Measurements from ENCODE around the gene ADAMTS19. TPM values are rescaled to one million over a fixed set of nuclear protein-coding genes. Genes with fewer than 3 reads are reported as not detected.
A peak's percentile ranks its signal among the peaks of the same experiment; 100 is the strongest.

ADAMTS19 gene
- total RNA-seq, 2 donors from 2014 or later: 26.2 to 34.6 TPM

DNA sequence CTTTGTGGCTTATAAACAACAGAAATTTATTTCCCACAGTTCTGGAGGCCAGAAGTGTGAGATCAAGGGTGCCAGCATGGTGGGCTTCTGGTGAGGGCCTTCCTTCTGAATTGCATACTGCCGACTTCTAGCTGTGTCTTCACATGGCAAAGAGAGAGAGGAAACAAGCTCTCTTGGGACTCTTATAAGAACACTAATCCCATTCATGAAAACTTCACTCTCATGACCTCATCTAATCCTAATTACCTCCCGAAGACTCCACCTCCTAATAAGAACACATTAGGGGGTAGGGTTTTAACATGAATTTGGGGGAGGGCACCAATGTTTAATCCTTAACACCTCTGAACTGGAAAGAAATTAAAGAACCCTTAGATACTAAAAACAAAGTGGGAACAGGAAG is 211.9 kb downstream of the ADAMTS19 start:
- peak overlapping the region; percentile 89 for H3K27ac Mint-ChIP-seq
- H3K36me3 Mint-ChIP-seq (ENCODE audit: low read depth): peaks cover 37% of the 10 kb centered on the region
- H3K36me3 ChIP-seq (ENCODE audit: control insufficient read depth, insufficient read depth, low read length): peaks cover 7% of the 10 kb centered on the region
- H3K27me3 ChIP-seq (ENCODE audit: control insufficient read depth, insufficient read depth, low read length, poor library complexity, severe bottlenecking): no peaks in the 10 kb centered on the region
- peaks cover 18% of the 10 kb centered on the region for H3K9me3 ChIP-seq (ENCODE audit: control insufficient read depth, low read length)
- H3K4me3 ChIP-seq (ENCODE audit: low read length): no peak overlapping the region
- peaks cover 33% of the 10 kb centered on the region for H3K4me1 Mint-ChIP-seq
- TF ChIP-seq CTCF (conservative IDR thresholded peaks at IDR 0.05): no peak
- peaks cover 24% of the 10 kb centered on the region for H3K9me3 Mint-ChIP-seq
- 53 to 80% methylated on average over 1 of the region's 2 CpGs for WGBS, 2 experiments (ENCODE audit: insufficient coverage in 1 of 2, insufficient read length in 1 of 2)
- no peak for DNase-seq
- no peak overlapping the region for H3K27ac ChIP-seq (ENCODE audit: low read depth, low read length)
- H3K4me1 ChIP-seq (ENCODE audit: control insufficient read depth, insufficient read depth, low read length): peaks cover 8% of the 10 kb centered on the region
- H3K9ac ChIP-seq (ENCODE audit: extremely low read depth, low read length, poor library complexity, severe bottlenecking): no peak overlapping the region
- peak overlapping the region; percentile 23 for H3K4me3 Mint-ChIP-seq
- no peaks in the 10 kb centered on the region for H3K27me3 Mint-ChIP-seq (ENCODE audit: insufficient read depth)

- no peak overlapping the region for H3K4me3 Mint-ChIP-seq
- no peaks in the 10 kb centered on the region for H3K4me1 ChIP-seq (ENCODE audit: control insufficient read depth, insufficient read depth, low read length)
- no peaks in the 10 kb centered on the region for H3K27me3 Mint-ChIP-seq (ENCODE audit: insufficient read depth)
- H3K27me3 ChIP-seq (ENCODE audit: control insufficient read depth, insufficient read depth, low read length, poor library complexity, severe bottlenecking): no peaks in the 10 kb centered on the region
- H3K27ac ChIP-seq (ENCODE audit: low read depth, low read length): no peak overlapping the region
- DNase-seq: no peak
- no peak overlapping the region for H3K4me3 ChIP-seq (ENCODE audit: low read length)
- 95 to 97% methylated on average over 2 to 3 of the region's 3 CpGs for WGBS, 2 experiments (ENCODE audit: insufficient coverage in 1 of 2, insufficient read length in 1 of 2)
- H3K36me3 ChIP-seq (ENCODE audit: control insufficient read depth, insufficient read depth, low read length): peaks cover 3% of the 10 kb centered on the region
- H3K36me3 Mint-ChIP-seq (ENCODE audit: low read depth): peaks cover 24% of the 10 kb centered on the region
- no peak for TF ChIP-seq CTCF (conservative IDR thresholded peaks at IDR 0.05)
- H3K27ac Mint-ChIP-seq: no peak overlapping the region
- no peak overlapping the region for H3K9ac ChIP-seq (ENCODE audit: extremely low read depth, low read length, poor library complexity, severe bottlenecking)
- peaks cover 5% of the 10 kb centered on the region for H3K4me1 Mint-ChIP-seq
- H3K9me3 Mint-ChIP-seq: peaks cover 1% of the 10 kb centered on the region
- H3K9me3 ChIP-seq (ENCODE audit: control insufficient read depth, low read length): no peaks in the 10 kb centered on the region
These were observed 219.6 kb downstream of the ADAMTS19 start for GRCh38 chr5:129679671-129680070.

DNA sequence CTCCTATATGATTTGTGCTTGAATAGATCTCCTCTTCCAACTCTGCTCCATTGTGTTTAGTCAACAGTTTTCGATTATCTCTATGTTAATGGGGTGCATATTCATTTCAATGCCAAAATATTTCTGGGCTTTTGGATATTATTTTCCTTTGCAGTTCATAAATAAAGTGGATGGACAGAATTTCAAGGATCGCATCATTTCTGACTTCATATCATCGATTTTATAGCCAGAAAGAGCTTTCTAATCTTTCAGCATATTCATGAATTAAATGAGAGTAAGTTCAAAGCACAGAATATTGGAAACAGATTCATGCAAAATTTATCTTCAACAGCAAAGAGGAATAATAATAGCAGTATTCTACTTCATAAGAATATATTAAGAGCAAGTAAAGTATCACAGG is 227.8 kb downstream of the ADAMTS19 start:
- Mint-ChIP-seq H3K4me3 (no peak overlapping the region), H3K27me3 (ENCODE audit: insufficient read depth) (no peaks in the 10 kb centered on the region), H3K27ac (no peak overlapping the region), H3K36me3 (ENCODE audit: low read depth) (peaks cover 10% of the 10 kb centered on the region), H3K9me3 (no peaks in the 10 kb centered on the region), H3K4me1 (no peaks in the 10 kb centered on the region)
- no peak for DNase-seq
- 92 to 100% methylated on average over 2 to 3 of the region's 3 CpGs for WGBS, 2 experiments (ENCODE audit: insufficient coverage in 1 of 2, insufficient read length in 1 of 2)
- H3K27me3 ChIP-seq (ENCODE audit: control insufficient read depth, insufficient read depth, low read length, poor library complexity, severe bottlenecking): no peaks in the 10 kb centered on the region
- H3K9me3 ChIP-seq (ENCODE audit: control insufficient read depth, low read length): no peaks in the 10 kb centered on the region
- no peaks in the 10 kb centered on the region for H3K4me1 ChIP-seq (ENCODE audit: control insufficient read depth, insufficient read depth, low read length)
- H3K36me3 ChIP-seq (ENCODE audit: control insufficient read depth, insufficient read depth, low read length): peaks cover 3% of the 10 kb centered on the region
- no peak overlapping the region for H3K9ac ChIP-seq (ENCODE audit: extremely low read depth, low read length, poor library complexity, severe bottlenecking)
- no peak for TF ChIP-seq CTCF (conservative IDR thresholded peaks at IDR 0.05)
- H3K27ac ChIP-seq (ENCODE audit: low read depth, low read length): no peak overlapping the region
- H3K4me3 ChIP-seq (ENCODE audit: low read length): no peak overlapping the region

Data from endodermal cell (in vitro differentiated cells).